ENCODE data around the gene ECE2. TPM values are rescaled to one million over a fixed set of nuclear protein-coding genes. Genes with fewer than 3 reads are reported as not detected.

The ECE2 gene
- total RNA-seq, 1 experiment from 2014 or later, result not detected

- intact Hi-C loops (cut with micrococcal nuclease; ENCODE audit: unreplicated experiment), result loop anchor here (5.0 kb wide), 1 partner anchor 127 kb away; the partner anchor contains the start of gene AP2M1
- POLR2A ChIA-PET (ENCODE audit: low non-redundant PET), result no interaction called here
- no TSS peak for BruUV-seq (replicated peaks)
Observed at GRCh38 chr3:184298759-184299487, 23.1 kb downstream of the ECE2 start, which contains the start of gene PSMD2. Gene PSMD2, plus strand, starts transcription at chr3:184299241. Its CDS starts 26 bp downstream, at chr3:184299267.

GRCh38 chr3:184299488-184300377, 23.9 kb downstream of the ECE2 start:
- no peaks in the 10 kb centered on the region for H3K9me3 ChIP-seq (ENCODE audit: low read depth, low read length, poor library complexity, severe bottlenecking)
- peak overlapping the region; percentile 80 for H3K27ac ChIP-seq (ENCODE audit: low read depth, low read length, poor library complexity, severe bottlenecking)
- peaks cover 50% of the 10 kb centered on the region for H3K36me3 ChIP-seq (ENCODE audit: insufficient read depth, low read length, poor library complexity, severe bottlenecking)
- H3K27me3 ChIP-seq (replicated peaks; ENCODE audit: insufficient read depth, low read depth, low read length, poor library complexity), result no peaks in the 10 kb centered on the region
- TSS peak; percentile 39 for BruUV-seq (replicated peaks)
- peak overlapping the region; percentile 88 for H3K4me3 ChIP-seq (ENCODE audit: low read depth, low read length, poor library complexity, severe bottlenecking)
- ChIA-PET POLR2A (ENCODE audit: low non-redundant PET) (no interaction called here), CTCF (no interaction called here)
- TF ChIP-seq EZH2 (IDR thresholded peaks at IDR 0.05; ENCODE audit: borderline replicate concordance, low read depth, low read length, poor library complexity, severe bottlenecking) (no peak), CTCF (conservative IDR thresholded peaks at IDR 0.05; ENCODE audit: low read depth, low read length) (no peak)
- no peak for DNase-seq (ENCODE audit: low spot score)
- intact Hi-C loops (cut with micrococcal nuclease; ENCODE audit: unreplicated experiment), result loop anchor here (1.0 to 5.0 kb wide), 2 partner anchors 15 to 127 kb away; partner anchors contain the start of genes AP2M1 and EIF4G1
- peaks cover 9% of the 10 kb centered on the region for H3K4me1 ChIP-seq (ENCODE audit: insufficient read depth, low read length, poor library complexity, severe bottlenecking)

More at GRCh38 chr3:184298759-184299487, 23.1 kb downstream of the ECE2 start, which contains the start of gene PSMD2:
- CTCF ChIA-PET, result no interaction called here
- H3K9me3 ChIP-seq (ENCODE audit: low read depth, low read length, poor library complexity, severe bottlenecking), result no peaks in the 10 kb centered on the region
- H3K4me3 ChIP-seq (ENCODE audit: low read depth, low read length, poor library complexity, severe bottlenecking), result peak within 1 kb of the TSS; percentile 88
- H3K4me1 ChIP-seq (ENCODE audit: insufficient read depth, low read length, poor library complexity, severe bottlenecking), result peaks cover 9% of the 10 kb centered on the region
- peaks cover 42% of the 10 kb centered on the region for H3K36me3 ChIP-seq (ENCODE audit: insufficient read depth, low read length, poor library complexity, severe bottlenecking)
- no peaks in the 10 kb centered on the region for H3K27me3 ChIP-seq (replicated peaks; ENCODE audit: insufficient read depth, low read depth, low read length, poor library complexity)
- H3K27ac ChIP-seq (ENCODE audit: low read depth, low read length, poor library complexity, severe bottlenecking), result peak within 1 kb of the TSS; percentile 80
- peak; percentile 98 for DNase-seq (ENCODE audit: low spot score)
- no peak for TF ChIP-seq CTCF (conservative IDR thresholded peaks at IDR 0.05; ENCODE audit: low read depth, low read length)
- TF ChIP-seq EZH2 (IDR thresholded peaks at IDR 0.05; ENCODE audit: borderline replicate concordance, low read depth, low read length, poor library complexity, severe bottlenecking), result no peak

GRCh38 chr3:184300378-184300720, 24.5 kb downstream of the ECE2 start:
- ChIA-PET POLR2A (ENCODE audit: low non-redundant PET) (no interaction called here), CTCF (no interaction called here)
- no TSS peak for BruUV-seq (replicated peaks)
- no peaks in the 10 kb centered on the region for H3K27me3 ChIP-seq (replicated peaks; ENCODE audit: insufficient read depth, low read depth, low read length, poor library complexity)
- H3K4me3 ChIP-seq (ENCODE audit: low read depth, low read length, poor library complexity, severe bottlenecking), result peak overlapping the region; percentile 88
- DNase-seq (ENCODE audit: low spot score), result no peak
- no peak for TF ChIP-seq CTCF (conservative IDR thresholded peaks at IDR 0.05; ENCODE audit: low read depth, low read length)
- TF ChIP-seq EZH2 (IDR thresholded peaks at IDR 0.05; ENCODE audit: borderline replicate concordance, low read depth, low read length, poor library complexity, severe bottlenecking), result no peak
- intact Hi-C loops (cut with micrococcal nuclease; ENCODE audit: unreplicated experiment), result loop anchor here (1.0 kb wide), 1 partner anchor 14 kb away; the partner anchor contains the start of gene EIF4G1
- peak overlapping the region; percentile 80 for H3K27ac ChIP-seq (ENCODE audit: low read depth, low read length, poor library complexity, severe bottlenecking)
- H3K36me3 ChIP-seq (ENCODE audit: insufficient read depth, low read length, poor library complexity, severe bottlenecking), result peaks cover 56% of the 10 kb centered on the region
- H3K4me1 ChIP-seq (ENCODE audit: insufficient read depth, low read length, poor library complexity, severe bottlenecking), result peaks cover 9% of the 10 kb centered on the region
- no peaks in the 10 kb centered on the region for H3K9me3 ChIP-seq (ENCODE audit: low read depth, low read length, poor library complexity, severe bottlenecking)

All from A673 (cell line).